ENCODE measurements around the gene SCUBE3.

SCUBE3 gene

DNA sequence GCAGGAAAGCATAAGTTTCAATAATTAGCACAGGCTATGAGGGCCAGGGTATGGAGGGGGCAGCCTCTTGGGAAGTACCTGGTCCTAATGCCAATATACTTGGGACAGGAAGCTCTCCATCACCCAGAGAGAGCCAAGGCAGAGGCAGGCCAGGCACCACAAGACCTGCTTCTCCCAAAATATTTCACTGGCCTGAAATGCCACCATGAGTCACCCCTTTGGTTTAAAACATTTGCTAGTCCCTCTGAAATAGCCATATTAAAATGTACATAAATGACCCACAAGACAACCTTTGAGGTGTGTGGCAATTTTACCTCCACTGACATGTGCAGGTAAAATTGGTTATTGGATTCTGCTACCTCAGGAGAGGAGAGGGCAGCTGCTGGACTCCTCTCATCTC lies 23.4 kb upstream of the SCUBE3 start (continued):
- TF ChIP-seq ESRRG (CRISPR knock-in tag; IDR thresholded peaks at IDR 0.05) (no peak), TOX (CRISPR knock-in tag; IDR thresholded peaks at IDR 0.05; ENCODE audit: borderline replicate concordance) (no peak), RARB (CRISPR knock-in tag; IDR thresholded peaks at IDR 0.05) (no peak), ZFP30 (CRISPR knock-in tag; IDR thresholded peaks at IDR 0.05) (no peak), SNAI2 (CRISPR knock-in tag; IDR thresholded peaks at IDR 0.05) (no peak), CSDC2 (CRISPR knock-in tag; IDR thresholded peaks at IDR 0.05) (no peak), ZNF70 (CRISPR knock-in tag; IDR thresholded peaks at IDR 0.05) (no peak), ZNF8 (CRISPR knock-in tag; IDR thresholded peaks at IDR 0.05) (no peak), ZNF565 (CRISPR knock-in tag; conservative IDR thresholded peaks at IDR 0.05; ENCODE audit: low read depth) (no peak)
- TF ChIP-seq, protein P1, sequence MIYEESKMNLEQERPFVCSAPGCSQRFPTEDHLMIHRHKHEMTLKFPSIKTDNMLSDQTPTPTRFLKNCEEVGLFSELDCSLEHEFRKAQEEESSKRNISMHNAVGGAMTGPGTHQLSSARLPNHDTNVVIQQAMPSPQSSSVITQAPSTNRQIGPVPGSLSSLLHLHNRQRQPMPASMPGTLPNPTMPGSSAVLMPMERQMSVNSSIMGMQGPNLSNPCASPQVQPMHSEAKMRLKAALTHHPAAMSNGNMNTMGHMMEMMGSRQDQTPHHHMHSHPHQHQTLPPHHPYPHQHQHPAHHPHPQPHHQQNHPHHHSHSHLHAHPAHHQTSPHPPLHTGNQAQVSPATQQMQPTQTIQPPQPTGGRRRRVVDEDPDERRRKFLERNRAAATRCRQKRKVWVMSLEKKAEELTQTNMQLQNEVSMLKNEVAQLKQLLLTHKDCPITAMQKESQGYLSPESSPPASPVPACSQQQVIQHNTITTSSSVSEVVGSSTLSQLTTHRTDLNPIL (CRISPR knock-in tag; IDR thresholded peaks at IDR 0.05; ENCODE audit: low read depth) = no peak

DNA sequence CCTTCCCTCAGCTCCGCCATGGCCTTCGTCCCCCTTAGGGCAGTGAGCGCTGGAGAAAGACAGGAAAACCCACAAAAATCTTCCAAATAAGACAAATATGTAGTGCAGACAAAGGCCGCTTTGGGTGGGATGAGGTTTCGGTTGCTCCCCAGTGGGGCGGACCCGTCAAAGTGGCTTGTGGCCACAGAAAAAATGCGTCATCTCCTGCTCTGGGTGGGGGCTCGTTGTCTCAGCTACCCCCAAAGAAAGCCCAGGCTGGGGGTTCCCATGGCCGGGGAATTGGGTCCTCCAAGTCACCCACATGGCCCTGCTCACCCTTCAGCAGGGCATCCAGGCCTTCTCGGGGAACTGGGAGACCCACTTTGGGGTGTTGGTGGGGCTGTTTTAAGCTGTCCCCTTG lies 21.9 kb upstream of the SCUBE3 start:
- TF ChIP-seq BACH2 (CRISPR knock-in tag; IDR thresholded peaks at IDR 0.05; ENCODE audit: borderline replicate concordance) = no peak
- TF ChIP-seq, protein P2, sequence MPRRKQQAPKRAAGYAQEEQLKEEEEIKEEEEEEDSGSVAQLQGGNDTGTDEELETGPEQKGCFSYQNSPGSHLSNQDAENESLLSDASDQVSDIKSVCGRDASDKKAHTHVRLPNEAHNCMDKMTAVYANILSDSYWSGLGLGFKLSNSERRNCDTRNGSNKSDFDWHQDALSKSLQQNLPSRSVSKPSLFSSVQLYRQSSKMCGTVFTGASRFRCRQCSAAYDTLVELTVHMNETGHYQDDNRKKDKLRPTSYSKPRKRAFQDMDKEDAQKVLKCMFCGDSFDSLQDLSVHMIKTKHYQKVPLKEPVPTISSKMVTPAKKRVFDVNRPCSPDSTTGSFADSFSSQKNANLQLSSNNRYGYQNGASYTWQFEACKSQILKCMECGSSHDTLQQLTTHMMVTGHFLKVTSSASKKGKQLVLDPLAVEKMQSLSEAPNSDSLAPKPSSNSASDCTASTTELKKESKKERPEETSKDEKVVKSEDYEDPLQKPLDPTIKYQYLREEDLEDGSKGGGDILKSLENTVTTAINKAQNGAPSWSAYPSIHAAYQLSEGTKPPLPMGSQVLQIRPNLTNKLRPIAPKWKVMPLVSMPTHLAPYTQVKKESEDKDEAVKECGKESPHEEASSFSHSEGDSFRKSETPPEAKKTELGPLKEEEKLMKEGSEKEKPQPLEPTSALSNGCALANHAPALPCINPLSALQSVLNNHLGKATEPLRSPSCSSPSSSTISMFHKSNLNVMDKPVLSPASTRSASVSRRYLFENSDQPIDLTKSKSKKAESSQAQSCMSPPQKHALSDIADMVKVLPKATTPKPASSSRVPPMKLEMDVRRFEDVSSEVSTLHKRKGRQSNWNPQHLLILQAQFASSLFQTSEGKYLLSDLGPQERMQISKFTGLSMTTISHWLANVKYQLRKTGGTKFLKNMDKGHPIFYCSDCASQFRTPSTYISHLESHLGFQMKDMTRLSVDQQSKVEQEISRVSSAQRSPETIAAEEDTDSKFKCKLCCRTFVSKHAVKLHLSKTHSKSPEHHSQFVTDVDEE (CRISPR knock-in tag; IDR thresholded peaks at IDR 0.05) = no peak
- TF ChIP-seq, protein P1 (CRISPR knock-in tag; IDR thresholded peaks at IDR 0.05; ENCODE audit: low read depth) = no peak
- TF ChIP-seq, protein P3, sequence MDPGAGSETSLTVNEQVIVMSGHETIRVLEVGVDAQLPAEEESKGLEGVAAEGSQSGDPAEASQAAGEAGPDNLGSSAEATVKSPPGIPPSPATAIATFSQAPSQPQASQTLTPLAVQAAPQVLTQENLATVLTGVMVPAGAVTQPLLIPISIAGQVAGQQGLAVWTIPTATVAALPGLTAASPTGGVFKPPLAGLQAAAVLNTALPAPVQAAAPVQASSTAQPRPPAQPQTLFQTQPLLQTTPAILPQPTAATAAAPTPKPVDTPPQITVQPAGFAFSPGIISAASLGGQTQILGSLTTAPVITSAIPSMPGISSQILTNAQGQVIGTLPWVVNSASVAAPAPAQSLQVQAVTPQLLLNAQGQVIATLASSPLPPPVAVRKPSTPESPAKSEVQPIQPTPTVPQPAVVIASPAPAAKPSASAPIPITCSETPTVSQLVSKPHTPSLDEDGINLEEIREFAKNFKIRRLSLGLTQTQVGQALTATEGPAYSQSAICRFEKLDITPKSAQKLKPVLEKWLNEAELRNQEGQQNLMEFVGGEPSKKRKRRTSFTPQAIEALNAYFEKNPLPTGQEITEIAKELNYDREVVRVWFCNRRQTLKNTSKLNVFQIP (CRISPR knock-in tag; IDR thresholded peaks at IDR 0.05; ENCODE audit: borderline replicate concordance, low read depth) = no peak
- no peak for TF ChIP-seq TCF4 (CRISPR knock-in tag; IDR thresholded peaks at IDR 0.05; ENCODE audit: borderline replicate concordance)
- no peak for TF ChIP-seq GLIS3 (CRISPR knock-in tag; IDR thresholded peaks at IDR 0.05)
- no peak for TF ChIP-seq ZNF565 (CRISPR knock-in tag; conservative IDR thresholded peaks at IDR 0.05; ENCODE audit: low read depth)
- TF ChIP-seq ZC3H10 (CRISPR knock-in tag; IDR thresholded peaks at IDR 0.05) = no peak
- ATAC-seq = no peak

DNA sequence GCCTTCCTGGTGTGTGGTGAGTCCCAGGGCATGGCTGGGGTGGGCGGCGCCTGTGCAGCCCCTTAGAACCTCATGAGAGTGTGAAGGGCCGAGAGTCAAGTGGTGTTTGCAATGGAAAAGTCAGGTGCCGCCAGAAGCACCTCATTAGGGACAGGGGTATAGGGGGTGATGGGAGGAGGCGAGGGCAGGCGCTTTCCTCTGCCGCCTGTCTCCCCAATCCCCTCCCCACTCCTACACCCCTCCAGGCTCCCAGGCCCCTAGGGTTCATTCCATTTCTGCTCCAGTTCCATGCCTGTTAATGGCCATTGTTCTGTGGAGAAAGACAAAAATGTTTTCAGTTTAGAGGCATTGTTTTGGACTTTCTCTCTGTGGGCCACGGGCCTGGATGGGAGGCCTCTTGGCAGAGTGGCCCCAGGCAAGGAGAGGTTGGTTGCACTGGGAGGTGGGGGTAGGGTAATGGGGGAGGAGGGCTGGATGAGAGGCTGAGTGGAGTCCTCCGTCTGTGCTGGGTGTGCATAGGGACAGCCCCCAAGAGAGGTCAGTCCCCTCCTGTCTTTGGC lies 21.4 kb upstream of the SCUBE3 start:
- ATAC-seq = no peak
- TF ChIP-seq PPARA (CRISPR knock-in tag; IDR thresholded peaks at IDR 0.05; ENCODE audit: borderline replicate concordance) = no peak

DNA sequence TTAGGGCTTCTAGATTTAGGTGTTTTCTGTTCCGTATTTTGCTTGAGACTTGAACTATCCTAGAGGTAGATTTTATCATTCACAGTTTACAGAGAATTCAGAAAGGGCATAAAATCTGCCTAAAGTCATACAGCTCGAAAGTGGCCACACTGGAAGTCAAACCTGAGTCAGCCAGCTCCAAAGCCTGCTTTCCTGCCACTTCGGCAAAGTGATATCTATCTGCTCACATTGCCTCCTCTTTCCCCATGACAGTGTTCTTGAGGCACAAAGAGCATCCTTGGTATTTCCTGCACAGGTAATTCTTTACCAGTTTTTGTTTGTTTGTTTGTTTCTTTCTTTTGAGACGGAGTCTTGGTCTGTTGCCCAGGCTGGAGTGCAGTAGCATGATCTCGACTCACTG lies 19.4 kb upstream of the SCUBE3 start:
- ATAC-seq = no peak
- TF ChIP-seq, protein P4, sequence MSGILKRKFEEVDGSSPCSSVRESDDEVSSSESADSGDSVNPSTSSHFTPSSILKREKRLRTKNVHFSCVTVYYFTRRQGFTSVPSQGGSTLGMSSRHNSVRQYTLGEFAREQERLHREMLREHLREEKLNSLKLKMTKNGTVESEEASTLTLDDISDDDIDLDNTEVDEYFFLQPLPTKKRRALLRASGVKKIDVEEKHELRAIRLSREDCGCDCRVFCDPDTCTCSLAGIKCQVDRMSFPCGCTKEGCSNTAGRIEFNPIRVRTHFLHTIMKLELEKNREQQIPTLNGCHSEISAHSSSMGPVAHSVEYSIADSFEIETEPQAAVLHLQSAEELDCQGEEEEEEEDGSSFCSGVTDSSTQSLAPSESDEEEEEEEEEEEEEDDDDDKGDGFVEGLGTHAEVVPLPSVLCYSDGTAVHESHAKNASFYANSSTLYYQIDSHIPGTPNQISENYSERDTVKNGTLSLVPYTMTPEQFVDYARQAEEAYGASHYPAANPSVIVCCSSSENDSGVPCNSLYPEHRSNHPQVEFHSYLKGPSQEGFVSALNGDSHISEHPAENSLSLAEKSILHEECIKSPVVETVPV (CRISPR knock-in tag; IDR thresholded peaks at IDR 0.05) = no peak
- TF ChIP-seq, protein P2 (CRISPR knock-in tag; IDR thresholded peaks at IDR 0.05) = no peak
- TF ChIP-seq GLIS3 (CRISPR knock-in tag; IDR thresholded peaks at IDR 0.05) (no peak), ESRRG (CRISPR knock-in tag; IDR thresholded peaks at IDR 0.05) (no peak), RARB (CRISPR knock-in tag; IDR thresholded peaks at IDR 0.05) (no peak), ZFP3 (CRISPR knock-in tag; IDR thresholded peaks at IDR 0.05) (no peak), SNAI2 (CRISPR knock-in tag; IDR thresholded peaks at IDR 0.05) (no peak), ZNF565 (CRISPR knock-in tag; conservative IDR thresholded peaks at IDR 0.05; ENCODE audit: low read depth) (no peak), ARNTL (CRISPR knock-in tag; IDR thresholded peaks at IDR 0.05; ENCODE audit: borderline replicate concordance, low read depth) (no peak), ZC3H10 (CRISPR knock-in tag; IDR thresholded peaks at IDR 0.05) (no peak), BACH2 (CRISPR knock-in tag; IDR thresholded peaks at IDR 0.05; ENCODE audit: borderline replicate concordance) (no peak)
- TF ChIP-seq, protein P5, sequence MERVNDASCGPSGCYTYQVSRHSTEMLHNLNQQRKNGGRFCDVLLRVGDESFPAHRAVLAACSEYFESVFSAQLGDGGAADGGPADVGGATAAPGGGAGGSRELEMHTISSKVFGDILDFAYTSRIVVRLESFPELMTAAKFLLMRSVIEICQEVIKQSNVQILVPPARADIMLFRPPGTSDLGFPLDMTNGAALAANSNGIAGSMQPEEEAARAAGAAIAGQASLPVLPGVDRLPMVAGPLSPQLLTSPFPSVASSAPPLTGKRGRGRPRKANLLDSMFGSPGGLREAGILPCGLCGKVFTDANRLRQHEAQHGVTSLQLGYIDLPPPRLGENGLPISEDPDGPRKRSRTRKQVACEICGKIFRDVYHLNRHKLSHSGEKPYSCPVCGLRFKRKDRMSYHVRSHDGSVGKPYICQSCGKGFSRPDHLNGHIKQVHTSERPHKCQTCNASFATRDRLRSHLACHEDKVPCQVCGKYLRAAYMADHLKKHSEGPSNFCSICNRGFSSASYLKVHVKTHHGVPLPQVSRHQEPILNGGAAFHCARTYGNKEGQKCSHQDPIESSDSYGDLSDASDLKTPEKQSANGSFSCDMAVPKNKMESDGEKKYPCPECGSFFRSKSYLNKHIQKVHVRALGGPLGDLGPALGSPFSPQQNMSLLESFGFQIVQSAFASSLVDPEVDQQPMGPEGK (CRISPR knock-in tag; IDR thresholded peaks at IDR 0.05; ENCODE audit: borderline replicate concordance) = no peak

Measured in SK-N-SH treated with all-trans-retinoic acid at 6 μM for 48 hours (cell line).